CD4-positive, alpha-beta T cell treated with Interleukin-17A for 4 hours (primary cell): Measurements from ENCODE around the gene GALR1.

Experiments used
- DNase-seq: peaks from one replicate; pipeline ENCODE4 v3.0.0-alpha.2; 2020; ENCODE audit warnings: mixed read lengths

GALR1 gene

GRCh38 chr18:77321823-77322805 lies 72.5 kb downstream of the GALR1 start:
- no peak for DNase-seq

- DNase-seq: no peak
Measured at GRCh38 chr18:77323640-77324299, 74.1 kb downstream of the GALR1 start.
